HFFc6 (cell line): ENCODE results near the gene MSX2. TPM values are rescaled to one million over a fixed set of nuclear protein-coding genes. Genes with fewer than 3 reads are reported as not detected.

Experiments used
- DNase-seq: peaks from one replicate; pipeline ENCODE4 v3.0.0-alpha.2; 2018
- H3K27ac Mint-ChIP-seq: 2 replicates; pipeline ENCODE4 v1.8.0; 2020; ENCODE audit warnings: mild to moderate bottlenecking, mixed read lengths
- H3K27me3 Mint-ChIP-seq: 2 replicates; pipeline ENCODE4 v1.8.0; 2021; ENCODE audit warnings: mild to moderate bottlenecking, moderate library complexity, mixed read lengths; ENCODE audit not compliant: insufficient read depth
- H3K36me3 Mint-ChIP-seq: 2 replicates; pipeline ENCODE4 v1.8.0; 2021; ENCODE audit warnings: low read depth, mixed read lengths
- H3K4me1 Mint-ChIP-seq: 2 replicates; pipeline ENCODE4 v1.8.0; 2020; ENCODE audit warnings: low read depth, mixed read lengths
- H3K4me3 Mint-ChIP-seq: 2 replicates; pipeline ENCODE4 v1.8.0; 2020; ENCODE audit warnings: mild to moderate bottlenecking, moderate library complexity, mixed read lengths
- H3K9me3 Mint-ChIP-seq: 2 replicates; pipeline ENCODE4 v1.8.0; 2020; ENCODE audit warnings: mild to moderate bottlenecking, mixed read lengths
- CTCF ChIP-seq: fragments of 200-600 bp; sonication (generic); IDR thresholded peaks from 2 replicates; pipeline ENCODE4 v1.5.0; 2021; ENCODE audit warnings: antibody characterized with exemption, mild to moderate bottlenecking
- long read RNA-seq: library from polyadenylated mRNA; unstranded; transcript quantifications from one replicate; pipeline ENCODE4 v2.0.0, GENCODE V29; 2019
- total RNA-seq, 6 experiments: library from RNA; stranded (reverse); fragmentation: NEBNext Ultra II Directional; extraction: Animal tissue kit (Norgen Biotek cat#: 25700); gene quantifications; 2 replicates in 1 of 6; 3 replicates in 5 of 6; pipeline ENCODE4 v1.2.3, GENCODE V29; 2021

MSX2 gene
- not detected for total RNA-seq
- long read RNA-seq, result 0 reads

DNA sequence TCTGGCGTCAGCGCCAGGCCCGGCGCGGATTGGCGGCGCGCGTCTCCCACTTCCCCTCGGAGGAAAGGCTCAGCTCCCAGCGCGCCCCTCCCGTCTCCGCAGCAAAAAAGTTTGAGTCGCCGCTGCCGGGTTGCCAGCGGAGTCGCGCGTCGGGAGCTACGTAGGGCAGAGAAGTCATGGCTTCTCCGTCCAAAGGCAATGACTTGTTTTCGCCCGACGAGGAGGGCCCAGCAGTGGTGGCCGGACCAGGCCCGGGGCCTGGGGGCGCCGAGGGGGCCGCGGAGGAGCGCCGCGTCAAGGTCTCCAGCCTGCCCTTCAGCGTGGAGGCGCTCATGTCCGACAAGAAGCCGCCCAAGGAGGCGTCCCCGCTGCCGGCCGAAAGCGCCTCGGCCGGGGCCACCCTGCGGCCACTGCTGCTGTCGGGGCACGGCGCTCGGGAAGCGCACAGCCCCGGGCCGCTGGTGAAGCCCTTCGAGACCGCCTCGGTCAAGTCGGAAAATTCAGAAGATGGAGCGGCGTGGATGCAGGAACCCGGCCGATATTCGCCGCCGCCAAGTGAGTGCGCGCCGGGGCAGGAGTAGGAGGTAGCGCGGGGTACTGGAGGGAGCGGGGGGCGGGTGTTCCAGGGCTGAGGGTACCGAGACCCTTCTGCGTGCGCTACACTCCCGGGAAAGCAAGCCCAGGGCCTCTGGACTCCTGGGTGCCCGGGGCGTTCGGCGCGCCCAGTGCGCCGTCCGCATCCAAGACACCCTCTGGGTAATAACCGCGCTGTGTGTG lies at the start of gene MSX2:
Gene MSX2 (plus strand): TSS at position 99 of the 777 bp plus-strand sequence. CDS start 78 bp downstream, at position 177.
- no peak within 1 kb of the TSS for H3K27ac Mint-ChIP-seq
- peaks cover 11% of the 10 kb centered on the region; the same call in 1 of the 2 replicates for H3K27me3 Mint-ChIP-seq
- peaks cover 16% of the 10 kb centered on the region for H3K9me3 Mint-ChIP-seq
- H3K36me3 Mint-ChIP-seq, result peaks cover 6% of the 10 kb centered on the region; the same call in 1 of the 2 replicates
- no peak for DNase-seq
- no peak for TF ChIP-seq CTCF
- no peak within 1 kb of the TSS for H3K4me3 Mint-ChIP-seq
- H3K4me1 Mint-ChIP-seq, result no peaks in the 10 kb centered on the region

DNA sequence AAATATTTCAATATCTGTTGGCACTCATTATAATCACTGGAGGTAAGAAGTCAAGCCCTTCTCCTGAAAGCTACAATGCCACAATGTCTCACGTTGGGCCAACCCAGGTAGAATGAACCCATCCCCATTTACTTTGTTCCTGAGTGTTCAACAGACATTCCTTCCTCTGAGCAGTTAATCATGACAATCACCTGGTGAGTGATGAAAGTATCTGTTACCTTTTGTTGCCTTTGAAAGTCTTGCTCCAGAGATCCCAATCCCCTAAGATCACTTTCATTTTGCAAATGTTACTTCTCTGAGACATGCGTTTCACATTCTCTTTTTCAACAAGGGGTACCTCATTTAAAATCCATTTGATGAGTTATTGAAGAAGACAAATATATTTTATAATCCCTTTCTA lies 49.3 kb upstream of the MSX2 start:
- Mint-ChIP-seq H3K27ac (no peak overlapping the region), H3K27me3 (no peaks in the 10 kb centered on the region; the same call in 1 of the 2 replicates)

GRCh38 chr5:174675916-174676315 lies 48.5 kb upstream of the MSX2 start:
- TF ChIP-seq CTCF, result no peak
- Mint-ChIP-seq H3K27ac (no peak overlapping the region), H3K4me3 (no peak overlapping the region), H3K9me3 (peaks cover 64% of the 10 kb centered on the region), H3K27me3 (no peaks in the 10 kb centered on the region; the same call in 1 of the 2 replicates), H3K36me3 (no peaks in the 10 kb centered on the region; the same call in 1 of the 2 replicates), H3K4me1 (no peaks in the 10 kb centered on the region)
- DNase-seq, result no peak

More for the DNA sequence above, 49.3 kb upstream of the MSX2 start:
- no peaks in the 10 kb centered on the region for H3K4me1 Mint-ChIP-seq
- H3K36me3 Mint-ChIP-seq, result no peaks in the 10 kb centered on the region; the same call in 1 of the 2 replicates
- H3K4me3 Mint-ChIP-seq, result no peak overlapping the region
- no peak for DNase-seq
- H3K9me3 Mint-ChIP-seq, result peaks cover 61% of the 10 kb centered on the region
- no peak for TF ChIP-seq CTCF

- H3K9me3 Mint-ChIP-seq, result peaks cover 52% of the 10 kb centered on the region
- TF ChIP-seq CTCF, result no peak
- H3K36me3 Mint-ChIP-seq, result no peaks in the 10 kb centered on the region; the same call in 1 of the 2 replicates
- no peak for DNase-seq
- H3K27me3 Mint-ChIP-seq, result no peaks in the 10 kb centered on the region; the same call in 1 of the 2 replicates
- H3K4me3 Mint-ChIP-seq, result no peak overlapping the region
- no peaks in the 10 kb centered on the region for H3K4me1 Mint-ChIP-seq
- no peak overlapping the region for H3K27ac Mint-ChIP-seq
Observed at GRCh38 chr5:174678107-174678506, 46.3 kb upstream of the MSX2 start.

DNA sequence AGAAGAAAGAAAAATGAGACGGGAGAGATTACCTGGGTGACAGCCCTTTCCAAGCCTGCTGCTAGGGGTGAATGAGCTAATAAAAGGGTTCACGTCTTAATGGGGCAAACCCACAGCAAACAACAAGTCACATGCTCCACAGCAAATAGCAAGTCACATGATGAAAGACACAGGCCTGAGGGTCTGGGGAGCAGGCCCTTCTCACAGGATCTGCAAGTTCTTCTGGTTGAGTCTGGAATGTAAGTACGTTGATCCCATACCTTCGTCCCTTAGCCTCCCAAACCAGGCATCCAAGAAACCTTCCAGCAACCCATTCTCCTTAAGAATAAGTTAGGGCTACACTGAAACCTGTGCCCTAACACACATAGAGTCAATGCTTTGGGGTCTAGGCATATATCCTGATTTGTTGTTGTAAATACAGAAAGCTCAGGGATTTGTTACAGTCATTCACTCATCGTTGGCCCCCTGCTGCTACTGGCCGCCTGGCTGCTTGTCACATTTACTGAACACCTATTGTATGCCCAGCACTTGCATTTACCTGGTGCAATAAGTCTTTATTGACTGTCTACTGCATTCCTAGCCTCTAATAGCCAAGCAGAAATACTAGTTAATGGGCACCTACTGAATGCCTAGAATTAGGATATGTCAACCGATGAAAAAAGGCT lies 43.3 kb upstream of the MSX2 start:
- Mint-ChIP-seq H3K27me3 (no peaks in the 10 kb centered on the region; the same call in 1 of the 2 replicates), H3K36me3 (no peaks in the 10 kb centered on the region; the same call in 1 of the 2 replicates), H3K9me3 (peaks cover 45% of the 10 kb centered on the region), H3K4me1 (no peaks in the 10 kb centered on the region), H3K27ac (no peak overlapping the region), H3K4me3 (no peak overlapping the region)
- no peak for DNase-seq
- no peak for TF ChIP-seq CTCF
